AG04450 (cell line): ENCODE measurements around the gene SPATA7. TPM values are rescaled to one million over a fixed set of nuclear protein-coding genes. Genes with fewer than 3 reads are reported as not detected.

Experiments
- CTCF ChIA-PET: fragments of 300-600, 350-600 bp; formaldehyde crosslinking; extraction: SDS; loops from one replicate; lab custom pipeline; 2022; ENCODE audit warnings: antibody characterized with exemption, inconsistent platforms; lab: Charles Lee
- POLR2A ChIA-PET: fragments of 350-600 bp; formaldehyde crosslinking; extraction: SDS; loops from one replicate; lab custom pipeline; 2021; ENCODE audit warnings: antibody characterized with exemption, inconsistent platforms; lab: Yijun Ruan, JAX
- DNase-seq: peaks from one replicate; pipeline ENCODE4 v3.0.0-alpha.2; 2011; ENCODE audit warnings: low read depth, low spot score
- H3K27ac ChIP-seq: one replicate; pipeline ENCODE4 v1.5.1; 2012; ENCODE audit warnings: low read depth, low read length, control low read depth
- H3K27me3 ChIP-seq: one replicate; pipeline ENCODE4 v1.6.0; 2012; ENCODE audit warnings: low read length; ENCODE audit not compliant: control insufficient read depth, insufficient read depth
- H3K4me3 ChIP-seq: 2 replicates; pipeline ENCODE4 v1.5.1; 2011; ENCODE audit warnings: mild to moderate bottlenecking, low read depth, low read length, control low read depth
- H3K9me3 ChIP-seq: 2 replicates; pipeline ENCODE4 v1.5.1; 2012; ENCODE audit warnings: low read length; ENCODE audit not compliant: control insufficient read depth, insufficient read depth
- CTCF ChIP-seq: IDR thresholded peaks from 2 replicates; pipeline ENCODE4 v1.5.1; 2011; ENCODE audit warnings: low read depth, low read length, control low read depth, inconsistent platforms
- polyA minus RNA-seq: library from RNA; depleted of rRNA, polyadenylated mRNA; stranded (reverse); fragments of >200 nt; gene quantifications from 2 replicates; pipeline ENCODE4 v1.2.3, GENCODE V29; 2011; rRNA and poly(A)+ RNA removed
- polyA plus RNA-seq: library from polyadenylated mRNA; depleted of rRNA; stranded (reverse); fragments of >200 nt; gene quantifications from 2 replicates; pipeline ENCODE4 v1.2.3, GENCODE V29; 2011; rRNA removed

SPATA7 gene
- polyA plus RNA-seq = 15.9 and 22.7 TPM in 2 replicates
- polyA minus RNA-seq = 14.5 and 15.1 TPM in 2 replicates

GRCh38 chr14:88385212-88386101 lies at the start of gene SPATA7:
Gene SPATA7, plus strand, starts transcription at chr14:88385657. Its CDS starts 162 bp downstream, at chr14:88385819.
- DNase-seq = peak; percentile 56
- H3K4me3 ChIP-seq = peak within 1 kb of the TSS; percentile 93
- ChIA-PET POLR2A (interaction anchor here (0.7 kb wide), 1 partner anchor 39 kb away, joined by 4 read pairs; no protein-coding TSS in a partner anchor), CTCF (interaction anchor here (1.0 to 1.6 kb wide), 3 partner anchors 83 to 196 kb away, joined by 3 to 5 read pairs (median 4); no protein-coding TSS in a partner anchor)
- TF ChIP-seq CTCF = no peak
- H3K9me3 ChIP-seq = no peaks in the 10 kb centered on the region; the same call in 1 of the 2 replicates
- H3K27ac ChIP-seq = peak within 1 kb of the TSS; percentile 58
- peaks cover 4% of the 10 kb centered on the region for H3K27me3 ChIP-seq

- POLR2A ChIA-PET = no interaction called here
- TF ChIP-seq CTCF = no peak
- Histone ChIP-seq H3K9me3 (no peaks in the 10 kb centered on the region), H3K27me3 (no peaks in the 10 kb centered on the region), H3K27ac (no peak overlapping the region), H3K4me3 (no peak overlapping the region)
- DNase-seq = no peak
- CTCF ChIA-PET = no interaction called here
Observed at GRCh38 chr14:88340357-88340756, 45.1 kb upstream of the SPATA7 start.

- POLR2A ChIA-PET = no interaction called here
- TF ChIP-seq CTCF = no peak
- no peak for DNase-seq
- H3K27me3 ChIP-seq = no peaks in the 10 kb centered on the region
- CTCF ChIA-PET = no interaction called here
- H3K9me3 ChIP-seq = no peaks in the 10 kb centered on the region
- no peak overlapping the region for H3K4me3 ChIP-seq
- no peak overlapping the region for H3K27ac ChIP-seq
Observed at GRCh38 chr14:88342980-88343379, 42.5 kb upstream of the SPATA7 start.

GRCh38 chr14:88346048-88346639 lies 39.3 kb upstream of the SPATA7 start:
- no peak overlapping the region for H3K27ac ChIP-seq
- H3K9me3 ChIP-seq = no peaks in the 10 kb centered on the region
- no peak for DNase-seq
- CTCF ChIA-PET = no interaction called here
- TF ChIP-seq CTCF = no peak
- POLR2A ChIA-PET = no interaction called here
- no peaks in the 10 kb centered on the region for H3K27me3 ChIP-seq
- H3K4me3 ChIP-seq = no peak overlapping the region

GRCh38 chr14:88348546-88348945 lies 36.9 kb upstream of the SPATA7 start:
- Histone ChIP-seq H3K27ac (no peak overlapping the region), H3K27me3 (no peaks in the 10 kb centered on the region), H3K9me3 (no peaks in the 10 kb centered on the region), H3K4me3 (no peak overlapping the region)
- DNase-seq = no peak
- ChIA-PET CTCF (no interaction called here), POLR2A (no interaction called here)
- TF ChIP-seq CTCF = no peak
